ENCODE data around the gene DLGAP1. TPM values are rescaled to one million over a fixed set of nuclear protein-coding genes. Genes with fewer than 3 reads are reported as not detected.

Gene DLGAP1
- total and polyA plus RNA-seq, 2 donors (not counting 1 experiment from before 2014, with no cell fraction given): 0.07 to 0.61 TPM

- no peak overlapping the region for H3K27ac Mint-ChIP-seq
- no peak overlapping the region for H3K4me3 Mint-ChIP-seq
- Histone ChIP-seq H3K27me3 (replicated peaks in 1 of 4; ENCODE audit: control extremely low read depth in 1 of 4, control insufficient read depth in 3 of 4, insufficient read depth in 4 of 4, low read length in 3 of 4) (no peaks in the 10 kb centered on the region), H3K79me2 (ENCODE audit: control insufficient read depth, insufficient read depth, low read length) (peaks cover 29% of the 10 kb centered on the region), H3K4me2 (replicated peaks; ENCODE audit: low read depth, low read length, poor library complexity, severe bottlenecking) (no peak overlapping the region), H3K27ac (ENCODE audit: low read length in 2 of 2) (no peak overlapping the region), H3K4me1 (ENCODE audit: control insufficient read depth in 2 of 2, insufficient read depth in 2 of 2, low read length in 2 of 2) (peaks cover 8 to 30% of the 10 kb centered on the region in 2 donors), H3K9me3 (ENCODE audit: control extremely low read depth in 1 of 3, control insufficient read depth in 2 of 3, insufficient read depth in 1 of 3, low read length in 2 of 3) (peaks cover 0 to 2% (median 0%) of the 10 kb centered on the region in 3 donors), H4K20me1 (ENCODE audit: control insufficient read depth, insufficient read depth, low read length, poor library complexity, severe bottlenecking) (no peaks in the 10 kb centered on the region), H3K36me3 (replicated peaks in 1 of 2; ENCODE audit: control extremely low read depth in 1 of 2, control insufficient read depth in 1 of 2, extremely low read depth in 1 of 2, insufficient read depth in 2 of 2, low read length in 1 of 2) (peaks cover 6 to 23% of the 10 kb centered on the region in 2 experiments), H3K4me3 (ENCODE audit: control extremely low read depth in 1 of 5, extremely low read depth in 1 of 5, insufficient read depth in 1 of 5, low read depth in 2 of 5, low read length in 4 of 5) (no peak overlapping the region), H3K9ac (ENCODE audit: low read length) (no peak overlapping the region), H2AFZ (ENCODE audit: insufficient read depth, low read depth, low read length, poor library complexity, severe bottlenecking) (no peak overlapping the region)
- H3K9me3 Mint-ChIP-seq (ENCODE audit: insufficient read depth): no peaks in the 10 kb centered on the region
- ATAC-seq (ENCODE audit: low read depth) (no peak), DNase-seq (no peak)
- ChIA-PET CTCF (interaction anchor here (0.7 to 5.4 kb wide), 23 partner anchors 8 to 210 kb away, joined by 3 to 92 read pairs (median 5); no protein-coding TSS in a partner anchor), POLR2A (interaction anchor here (0.6 to 2.3 kb wide), 2 partner anchors 136 to 138 kb away, joined by 5 to 18 read pairs; no protein-coding TSS in a partner anchor)
- WGBS (ENCODE audit: insufficient coverage): 100% methylated on average over 7 of the region's 10 CpGs
- TF ChIP-seq EZH2 (IDR thresholded peaks at IDR 0.05; ENCODE audit: borderline replicate concordance, insufficient read depth, low read depth, low read length, poor library complexity, severe bottlenecking) (no peak), CTCF (IDR thresholded peaks at IDR 0.05) (no peak)
- intact Hi-C loops (cut with micrococcal nuclease): loop anchor here (2.0 kb wide), 1 partner anchor 133 kb away; no protein-coding TSS in a partner anchor
- no peaks in the 10 kb centered on the region for H3K27me3 Mint-ChIP-seq
- H3K4me1 Mint-ChIP-seq: peaks cover 47% of the 10 kb centered on the region
These were observed 999.0 kb downstream of the DLGAP1 start for GRCh38 chr18:3455907-3456685.
